GM21447 (cell line): ENCODE results near the gene ZBTB20.
"Not testable (repeated sequence)": the region's sequence is repeated elsewhere in the genome, so short reads cannot be mapped to it uniquely, and the experiment has no call there.

Experiments used
- ATAC-seq: cut with Tn5 transposase; IDR thresholded peaks from one replicate; pipeline ENCODE4 v1.9.1; 2021; ENCODE audit not compliant: unreplicated experiment

The ZBTB20 gene

DNA sequence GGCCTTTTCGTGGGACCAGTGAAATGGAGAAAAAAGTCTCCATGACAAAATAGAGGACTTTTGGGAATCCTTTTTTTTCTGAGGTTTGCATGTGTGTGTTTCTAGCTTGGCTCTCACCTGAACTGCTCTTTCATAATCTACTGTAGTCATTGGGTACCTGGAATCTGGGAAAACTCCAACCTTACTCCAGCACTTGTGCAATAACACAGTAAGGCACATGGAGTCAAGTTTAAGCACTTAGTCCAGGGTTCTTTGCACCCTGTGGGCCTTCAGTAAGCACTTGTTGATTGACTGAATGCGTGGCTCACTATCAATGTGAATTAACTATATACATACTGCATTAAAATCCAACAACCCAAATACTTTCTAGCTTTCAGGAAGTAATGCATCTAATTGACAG lies 299.5 kb downstream of the ZBTB20 start:
- ATAC-seq = no peak

DNA sequence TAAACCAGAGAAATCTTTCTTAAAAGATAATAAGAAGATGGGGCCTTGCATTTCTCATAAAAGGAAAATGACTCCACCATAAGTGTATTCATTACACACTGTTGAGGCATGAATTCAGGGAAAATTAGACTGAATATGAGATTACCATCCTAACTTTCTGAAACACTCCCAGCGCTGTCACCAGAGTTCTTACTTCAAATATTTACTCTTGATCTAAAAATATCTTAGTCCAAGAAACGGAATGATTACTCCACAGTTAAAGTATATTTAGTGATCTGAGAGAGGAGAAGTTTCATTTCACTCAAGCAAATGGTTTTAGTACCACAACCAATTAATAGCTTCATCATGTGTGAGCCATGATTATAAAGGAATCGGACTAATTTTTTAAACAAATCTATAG lies 300.3 kb downstream of the ZBTB20 start:
- no peak for ATAC-seq

DNA sequence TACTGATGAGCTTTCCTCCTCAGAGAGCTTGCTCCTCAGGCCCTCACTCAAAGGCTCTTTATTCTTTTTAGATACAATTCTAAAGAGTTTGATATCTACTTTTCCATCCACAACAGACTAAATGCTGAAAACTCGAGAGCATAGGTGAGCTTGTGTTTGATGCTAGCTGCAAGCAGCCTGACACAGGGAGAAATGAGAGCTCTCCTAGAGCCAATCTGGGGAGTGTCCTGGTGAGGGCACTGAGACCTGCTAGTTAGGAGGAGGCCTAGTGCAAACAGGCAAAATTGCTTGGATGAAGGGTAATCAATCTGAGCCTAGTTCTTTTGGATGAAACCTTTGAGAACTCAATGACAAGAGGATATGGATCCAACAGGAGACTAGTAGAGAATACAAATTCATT lies 300.8 kb downstream of the ZBTB20 start:
- no peak for ATAC-seq

DNA sequence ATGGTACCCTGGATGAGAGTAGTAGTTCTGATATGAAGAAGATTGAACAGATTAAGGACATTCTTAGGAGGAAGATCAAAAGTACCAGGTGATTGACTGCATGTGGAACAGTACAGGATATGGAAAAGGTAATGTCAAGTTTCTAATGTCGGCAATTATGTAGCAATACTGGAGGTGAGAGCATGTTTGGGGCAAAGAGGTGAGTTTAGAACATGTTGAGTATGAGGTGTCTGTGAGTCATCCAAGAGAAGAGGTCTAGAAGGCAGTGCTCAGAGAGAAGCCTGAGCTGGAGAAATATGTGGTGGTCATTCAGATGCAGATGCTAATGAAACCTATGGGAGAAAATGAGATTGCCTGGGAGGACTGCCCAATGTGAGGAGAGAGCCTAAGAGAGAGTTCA lies 305.6 kb downstream of the ZBTB20 start:
- ATAC-seq = no peak

DNA sequence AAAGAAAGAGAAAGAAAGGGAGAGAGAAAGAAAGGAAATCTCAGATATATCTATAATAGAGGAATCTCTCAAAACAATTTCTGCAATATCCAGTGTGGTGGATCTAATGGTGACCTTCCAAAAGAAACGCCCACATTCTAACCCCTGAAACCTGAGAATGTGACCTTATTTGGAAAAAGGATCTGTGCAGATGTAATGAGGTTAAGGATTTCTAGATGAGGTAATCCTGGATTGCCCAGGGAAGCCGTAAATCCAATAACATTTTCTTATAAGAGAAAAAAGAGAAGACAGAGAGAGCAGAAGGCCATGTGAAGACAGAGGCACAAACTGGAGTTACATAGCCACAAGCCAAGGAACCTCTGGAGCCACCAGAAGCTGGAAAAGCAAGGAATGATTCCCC lies 307.6 kb downstream of the ZBTB20 start:
- ATAC-seq = no peak

DNA sequence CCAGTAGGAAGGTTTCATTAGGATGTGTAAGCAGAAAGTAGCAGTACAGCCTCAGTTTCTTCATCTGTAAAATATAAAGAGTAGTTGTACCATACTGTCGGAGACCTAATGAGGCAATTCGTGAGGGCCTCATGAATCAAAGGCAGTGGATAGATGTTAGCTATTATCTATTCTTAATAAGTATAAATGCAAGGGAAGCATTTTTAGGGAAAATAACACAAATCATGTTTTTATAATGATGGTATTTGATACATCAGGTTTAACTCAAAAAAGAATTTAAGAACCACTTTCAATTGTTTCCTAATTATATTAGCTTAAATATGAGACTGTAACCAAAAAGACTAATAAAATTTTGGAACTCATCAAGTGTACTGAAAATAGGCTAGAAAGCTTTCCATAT lies 309.1 kb downstream of the ZBTB20 start:
- no peak for ATAC-seq

DNA sequence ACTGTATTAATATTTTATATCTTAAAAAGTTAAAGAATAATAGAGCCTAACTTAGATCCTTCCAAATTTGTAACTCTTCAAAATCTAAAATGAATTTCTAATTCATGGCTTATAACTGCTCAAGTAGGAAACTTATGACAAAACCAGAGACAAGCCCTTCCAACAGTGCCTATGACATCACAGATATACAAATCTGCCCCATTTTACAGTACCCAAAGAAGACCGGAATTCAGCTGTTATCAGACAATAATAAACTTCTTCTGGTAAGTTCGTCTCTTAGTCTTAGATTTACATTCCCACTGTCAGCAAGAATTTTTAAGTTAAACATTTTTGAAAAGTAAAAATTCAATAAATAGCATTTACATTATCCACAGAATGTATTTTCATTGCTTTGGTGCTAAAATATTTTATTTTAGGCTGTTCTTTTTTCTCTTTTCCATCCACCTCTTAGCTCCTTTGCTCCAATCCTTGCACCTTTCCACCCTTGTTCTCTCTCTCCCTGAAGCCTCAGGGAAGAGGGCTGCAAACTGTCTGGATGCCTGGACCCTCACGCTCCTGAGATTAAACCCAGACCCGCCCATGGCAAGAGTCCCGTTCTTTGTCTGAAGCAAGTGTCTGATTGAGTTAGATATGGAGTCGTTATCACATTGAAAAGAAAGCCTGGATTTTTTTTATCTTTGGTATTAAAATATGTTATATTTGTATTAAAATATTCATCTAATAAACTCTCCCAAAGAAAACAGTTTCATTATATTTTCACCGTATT lies 312.7 kb downstream of the ZBTB20 start:
- ATAC-seq = no peak

DNA sequence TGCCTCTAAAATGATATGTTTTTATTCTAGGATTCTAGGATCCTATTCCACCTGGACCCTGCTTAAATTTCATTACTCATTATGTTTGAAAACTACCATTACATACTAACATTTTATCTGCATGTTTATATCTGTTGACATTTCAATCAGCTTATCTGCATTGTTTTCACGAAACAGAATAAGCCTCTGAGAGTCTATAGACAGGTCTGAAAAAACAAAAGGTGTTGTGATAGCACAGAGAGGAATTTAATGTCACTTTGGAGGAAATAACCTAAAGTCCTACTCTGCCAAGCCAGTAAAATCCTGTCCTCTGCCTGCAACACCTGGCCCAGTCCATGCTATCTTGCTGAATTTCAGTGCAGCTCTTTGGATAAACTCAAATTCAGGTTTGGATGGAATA lies 315.2 kb downstream of the ZBTB20 start:
- ATAC-seq = no peak

DNA sequence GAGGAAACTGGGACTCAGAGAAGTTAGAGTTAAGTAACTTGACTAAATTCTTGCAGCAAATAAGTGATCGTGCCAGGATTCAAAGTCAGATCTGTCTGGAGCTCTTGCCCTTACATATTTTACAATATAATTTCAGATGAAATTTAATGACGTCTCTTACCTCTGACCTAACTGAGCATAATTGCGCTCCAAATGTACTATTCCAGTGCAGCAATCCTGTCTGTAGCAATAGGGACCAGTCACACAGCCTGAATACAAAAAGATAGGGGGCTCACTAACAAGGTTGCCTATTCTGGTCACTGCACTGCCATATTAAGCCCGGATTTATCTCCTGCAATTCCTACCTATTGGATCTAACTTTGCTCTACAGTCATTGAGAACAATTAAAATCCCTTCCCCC lies 316.4 kb downstream of the ZBTB20 start:
- ATAC-seq = no peak

DNA sequence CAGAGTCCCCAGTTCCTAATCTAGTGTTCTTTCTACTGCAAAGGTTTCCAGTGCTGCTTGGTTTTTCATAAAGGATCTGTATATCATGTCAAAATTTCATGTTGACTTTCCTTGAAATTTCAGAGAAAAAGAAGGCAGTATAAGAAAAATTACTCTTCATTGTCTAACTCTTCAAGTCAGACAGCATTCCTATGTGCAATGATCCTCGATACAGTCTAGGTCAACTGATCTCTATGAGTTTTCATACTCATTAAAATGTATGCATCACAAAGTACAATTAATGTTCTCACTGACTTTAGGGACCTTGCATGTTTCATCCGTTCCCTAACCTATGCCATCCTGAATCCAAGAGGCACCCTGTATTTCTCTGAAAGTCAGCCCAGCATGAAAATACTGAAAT lies 317.3 kb downstream of the ZBTB20 start:
- ATAC-seq = no peak

DNA sequence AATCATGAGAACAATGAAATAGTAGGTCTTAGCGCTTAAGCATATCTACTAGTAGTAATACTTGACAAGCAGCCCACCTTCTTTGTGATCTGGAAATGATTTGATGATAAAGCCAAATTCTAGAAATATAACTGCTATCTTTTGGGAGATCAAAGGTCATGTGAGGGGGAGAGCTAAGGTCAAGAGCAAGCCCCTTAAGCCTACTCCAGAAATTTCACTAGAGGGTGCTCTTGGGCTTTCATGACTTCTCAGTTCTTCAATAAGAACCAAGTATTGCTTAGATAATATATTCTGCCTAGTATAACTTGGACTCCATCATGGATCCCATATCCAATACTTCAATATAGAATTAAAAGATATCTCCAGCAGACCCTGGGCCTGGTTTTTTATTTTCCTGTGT lies 319.6 kb downstream of the ZBTB20 start:
- ATAC-seq = peak; percentile 77

DNA sequence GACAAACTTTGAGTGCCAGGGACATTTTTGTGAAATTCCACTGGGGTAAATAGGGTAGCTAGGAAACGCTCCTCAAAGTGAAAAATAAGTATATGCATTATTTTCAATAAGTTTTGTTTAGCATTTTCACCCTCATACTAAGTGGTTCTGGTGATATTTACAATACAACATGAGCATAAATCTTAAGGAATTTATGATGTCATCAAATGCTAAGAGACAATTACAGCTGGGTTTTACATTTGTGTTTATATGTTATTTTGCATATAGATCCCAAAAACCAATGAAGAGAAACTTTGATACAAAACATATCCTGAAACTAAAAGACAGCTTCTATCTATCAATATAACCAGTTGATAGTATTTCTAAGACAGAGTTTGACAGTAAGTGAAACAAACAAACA lies 323.1 kb downstream of the ZBTB20 start:
- ATAC-seq = no peak

DNA sequence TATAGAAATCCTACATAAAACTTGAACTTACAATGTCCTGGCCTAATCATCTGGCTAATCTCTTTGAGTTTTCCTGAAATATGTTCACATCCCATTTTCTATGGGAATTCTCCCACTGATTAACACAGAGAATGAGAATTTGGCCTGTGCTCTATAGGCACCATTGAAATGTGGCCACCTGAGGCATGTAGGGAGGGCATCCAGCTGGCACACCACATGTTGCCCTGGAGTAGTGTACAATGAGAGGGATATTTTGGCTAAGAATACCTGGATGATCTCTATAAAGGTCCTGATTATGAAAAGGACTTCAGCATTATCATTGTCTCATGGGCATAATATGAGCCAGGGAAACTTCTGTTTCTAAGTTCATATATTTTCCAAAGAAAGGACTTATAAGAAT lies 324.0 kb downstream of the ZBTB20 start:
- ATAC-seq = no peak

DNA sequence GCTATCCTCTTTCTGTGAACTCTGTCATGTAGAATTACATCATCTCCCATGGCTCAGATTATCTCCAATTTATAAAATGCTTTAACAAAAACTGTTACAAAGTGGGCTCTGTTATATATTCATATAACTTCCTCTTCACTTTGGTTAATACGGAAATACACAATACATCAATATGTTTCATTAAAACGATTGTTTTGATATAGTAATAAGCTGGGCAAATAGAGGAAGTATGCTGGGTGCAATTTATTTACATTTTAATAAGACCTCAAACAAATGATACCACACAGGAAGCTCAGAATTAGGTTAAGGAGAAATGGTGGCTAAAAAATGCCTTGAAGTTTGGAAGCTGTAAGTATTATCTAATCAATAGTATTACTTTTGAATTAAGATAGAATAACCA lies 331.0 kb downstream of the ZBTB20 start:
- ATAC-seq = no peak

DNA sequence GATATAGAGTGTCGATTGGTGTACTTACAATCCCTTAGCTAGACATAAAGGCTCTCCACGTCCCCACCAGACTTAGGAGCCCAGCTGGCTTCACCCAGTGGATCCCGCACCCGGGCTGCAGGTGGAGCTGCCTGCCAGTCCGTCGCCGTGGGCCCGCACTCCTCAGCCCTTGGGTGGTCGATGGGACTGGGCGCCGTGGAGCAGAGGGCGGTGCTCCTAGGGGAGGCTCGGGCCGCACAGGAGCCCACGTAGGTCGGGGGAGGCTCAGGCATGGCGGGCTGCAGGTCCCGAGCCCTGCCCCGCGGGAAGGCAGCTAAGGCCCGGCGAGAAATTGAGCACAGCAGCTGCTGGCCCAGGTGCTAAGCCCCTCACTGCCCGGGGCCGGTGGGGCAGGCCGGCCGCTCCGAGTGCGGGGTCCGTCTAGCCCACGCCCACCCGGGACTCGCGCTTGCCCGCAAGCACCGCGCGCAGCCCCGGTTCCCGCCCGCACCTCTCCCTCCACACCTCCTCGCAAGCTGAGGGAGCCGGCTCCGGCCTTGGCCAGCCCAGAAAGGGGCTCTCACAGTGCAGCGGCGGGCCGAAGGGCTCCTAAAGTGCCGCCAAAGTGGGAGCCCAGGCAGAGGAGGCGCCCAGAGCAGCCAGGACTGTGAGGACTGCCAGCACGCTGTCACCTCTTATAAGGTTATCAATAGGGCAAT lies 334.4 kb downstream of the ZBTB20 start:
- not testable (repeated sequence) for ATAC-seq

DNA sequence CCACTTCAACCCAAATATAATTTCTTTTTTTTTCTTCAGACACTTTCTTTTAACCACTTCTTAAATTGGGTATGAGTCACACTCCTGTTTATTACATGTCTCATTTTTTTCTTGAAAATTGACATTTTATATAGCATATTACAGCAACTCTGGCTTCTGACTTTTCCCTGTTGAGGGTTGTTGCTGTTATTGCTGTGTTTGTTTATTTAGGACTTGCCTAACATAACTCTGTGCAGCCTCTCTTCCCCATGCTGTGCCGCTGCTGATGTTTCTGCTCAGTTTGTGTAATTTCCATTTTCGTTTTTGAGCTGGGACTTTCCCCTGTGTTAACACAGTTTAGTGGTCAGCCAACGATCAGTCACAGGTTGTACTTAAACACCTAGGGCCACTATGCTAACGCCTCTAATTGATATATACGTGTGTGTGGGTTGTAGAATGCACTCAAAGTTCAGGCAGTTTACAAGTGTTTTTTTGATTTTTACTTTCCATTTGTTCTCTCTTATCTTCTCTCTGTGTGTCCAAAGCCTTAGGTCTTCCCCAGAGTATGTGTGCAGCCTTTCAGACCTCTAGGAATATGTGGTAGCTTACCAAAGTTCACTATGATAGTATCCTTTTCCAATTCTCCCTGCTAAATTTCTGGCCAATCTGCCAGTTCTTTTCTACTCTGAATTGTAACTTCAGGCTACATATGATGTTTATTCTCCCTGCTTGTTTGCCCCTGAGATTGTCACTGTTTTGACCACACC lies 337.2 kb downstream of the ZBTB20 start:
- ATAC-seq = peak; percentile 100

DNA sequence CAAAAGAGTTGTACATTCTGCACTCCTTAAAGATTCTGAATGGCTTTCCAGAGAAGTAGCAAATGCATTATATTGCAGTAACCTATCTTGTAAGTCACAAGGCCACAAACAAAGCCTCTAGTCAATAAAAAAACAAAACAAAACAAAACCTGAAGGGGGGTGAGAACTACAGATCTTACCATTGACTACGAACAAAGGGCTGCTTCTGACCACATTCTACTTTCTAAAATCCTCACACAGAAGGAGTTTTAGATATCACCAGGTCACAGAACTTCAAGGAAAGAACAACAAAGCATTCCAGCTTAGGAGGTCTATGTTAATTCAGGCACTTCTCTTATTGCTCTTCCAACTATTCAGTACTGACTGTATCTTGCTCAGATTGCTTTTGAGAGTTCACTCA lies 343.0 kb downstream of the ZBTB20 start:
- ATAC-seq = no peak

DNA sequence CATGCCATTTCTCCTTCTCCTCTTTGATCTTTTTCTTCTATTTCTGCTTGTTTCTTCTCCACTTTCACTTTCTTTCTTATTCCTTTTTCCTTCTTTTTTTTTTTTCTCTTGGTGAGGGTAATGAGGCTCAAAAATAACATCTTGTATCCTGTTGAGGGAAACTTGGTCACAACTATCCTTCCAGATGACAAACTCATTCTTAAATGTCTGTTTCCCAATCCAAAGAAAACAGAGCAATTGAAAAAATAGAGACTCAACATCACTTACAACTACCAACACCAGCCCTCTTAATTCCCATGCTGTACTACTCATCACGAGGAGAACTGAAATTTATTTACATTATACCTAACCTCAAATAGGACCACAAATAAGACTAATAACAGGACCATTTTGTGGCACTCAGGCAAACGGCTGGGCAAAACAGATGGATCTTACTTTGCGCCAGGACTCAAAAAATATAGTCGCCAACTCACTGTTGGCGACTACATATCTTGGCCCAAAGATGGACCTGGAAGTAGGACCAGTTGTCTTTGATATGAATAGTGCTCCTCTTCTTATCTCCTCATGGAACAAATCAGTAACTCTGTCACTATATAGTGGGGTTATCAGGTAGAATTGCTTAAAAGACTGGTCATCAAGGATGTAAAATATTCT lies 343.9 kb downstream of the ZBTB20 start:
- no peak for ATAC-seq

DNA sequence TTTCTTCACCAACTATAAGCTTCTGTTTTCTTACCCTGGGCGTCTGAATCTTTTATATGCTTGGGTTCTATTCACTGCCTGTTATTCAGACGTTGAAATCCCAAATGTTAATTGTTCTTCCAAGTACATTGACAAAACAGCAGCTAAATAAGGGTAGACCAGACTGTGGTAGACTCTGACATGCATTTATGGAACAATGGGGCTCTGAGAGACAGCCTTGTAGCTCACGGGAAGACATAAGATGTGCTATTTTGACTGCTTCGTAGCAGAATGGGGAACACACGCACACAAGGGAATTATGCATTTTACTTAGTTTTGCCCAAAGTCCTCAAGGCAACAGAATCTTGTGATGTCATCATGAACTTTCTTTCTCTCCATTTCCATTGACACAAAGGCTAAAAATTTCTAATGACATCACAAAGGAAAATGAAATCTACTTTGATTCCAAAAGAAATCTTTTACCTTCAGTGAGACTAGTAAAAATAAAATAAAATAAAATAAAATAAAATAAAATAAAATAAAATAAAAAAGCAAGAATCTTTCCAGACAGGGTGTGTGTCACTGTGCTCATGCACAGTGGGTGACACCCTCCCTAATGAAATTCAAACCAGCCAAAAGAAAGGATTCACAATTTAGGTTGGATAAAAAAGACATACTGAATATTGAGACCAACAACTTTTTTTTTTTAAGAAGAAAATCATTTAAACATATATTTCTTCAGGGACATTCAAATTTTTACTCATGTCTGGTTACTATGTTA lies 346.6 kb downstream of the ZBTB20 start:
- ATAC-seq = no peak

DNA sequence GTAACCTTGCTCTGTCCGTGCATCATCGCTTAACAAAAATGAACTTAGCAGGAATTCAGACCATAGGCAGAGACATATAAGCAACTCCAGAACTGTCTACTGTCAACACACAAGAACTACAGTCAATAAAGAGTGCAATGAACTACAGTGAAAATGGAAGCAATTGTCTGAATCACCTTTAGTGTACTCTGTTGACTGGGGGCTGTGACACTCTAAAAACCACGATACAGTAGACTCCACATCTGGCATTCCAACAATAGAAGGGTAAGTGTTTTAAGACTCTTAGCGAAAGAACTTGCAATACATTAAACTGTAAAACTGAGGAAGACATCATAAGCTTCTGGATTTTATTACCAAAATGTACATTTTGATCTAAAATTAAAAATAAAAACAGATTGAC lies 347.3 kb downstream of the ZBTB20 start:
- ATAC-seq = no peak

DNA sequence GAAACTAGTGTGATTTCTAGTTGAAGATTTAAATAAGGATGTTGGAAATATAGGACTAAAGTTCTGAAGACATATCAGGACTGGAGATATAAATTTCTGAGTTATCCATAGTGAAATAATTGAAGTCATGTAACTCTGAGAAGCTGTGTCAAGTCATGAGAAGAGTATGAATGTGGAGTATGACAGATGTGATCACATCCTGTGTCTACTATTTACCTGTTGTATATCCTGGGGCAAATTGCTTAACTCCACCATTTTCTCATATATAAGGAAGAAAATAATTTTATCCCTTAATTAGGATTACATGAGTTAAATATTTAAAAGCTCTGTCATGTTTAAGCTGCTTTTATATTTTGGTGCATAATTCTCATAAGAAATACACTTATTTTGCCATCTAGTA lies 350.3 kb downstream of the ZBTB20 start:
- no peak for ATAC-seq
